Upper lobe of left lung (tissue), 6 donors: Measurements from ENCODE around the gene BRF1. TPM values are rescaled to one million over a fixed set of nuclear protein-coding genes. Genes with fewer than 3 reads are reported as not detected.
A peak's percentile ranks its signal among the peaks of the same experiment; 100 is the strongest.

Experiments
- ATAC-seq, 2 donors: fragments of 200-7000 bp; cut with Tn5 transposase; one replicate each; pipeline ENCODE4 v1.9.1; 2022; ENCODE audit warnings: mild to moderate bottlenecking in 2 of 2, moderate library complexity in 2 of 2; ENCODE audit not compliant: low FRiP score in 2 of 2
- DNase-seq, 2 donors: peaks; one replicate each; pipeline ENCODE4 v3.0.0-alpha.2; 2019 to 2020
- H3K27ac ChIP-seq, 4 donors: fragments of 200-600 bp; sonication (generic); one replicate each; pipeline ENCODE4 v1.5.1; 2016 to 2019
- H3K27me3 ChIP-seq, 4 donors: fragments of 200-600 bp; sonication (generic); one replicate each; pipeline ENCODE4 v1.5.1; 2017 to 2019
- H3K36me3 ChIP-seq, 4 donors: fragments of 200-600 bp; sonication (generic); one replicate each; pipeline ENCODE4 v1.5.1; 2016 to 2019
- H3K4me1 ChIP-seq, 4 donors: fragments of 200-600 bp; sonication (generic); one replicate each; pipeline ENCODE4 v1.5.1; 2018 to 2019
- H3K4me3 ChIP-seq, 4 donors: fragments of 200-600 bp; sonication (generic); one replicate each; pipeline ENCODE4 v1.5.1; 2017 to 2019; ENCODE audit warnings: mild to moderate bottlenecking in 2 of 4, moderate library complexity in 1 of 4
- H3K9me3 ChIP-seq, 4 donors: fragments of 200-600 bp; sonication (generic); one replicate each; pipeline ENCODE4 v1.5.1; 2018 to 2019
- CTCF ChIP-seq, 6 experiments: fragments of 450-650 bp in 4 of 6; fragments of 200-600 bp in 2 of 6; sonication (generic) in 2 of 6; IDR thresholded peaks; one replicate each; pipeline ENCODE4 v1.5.1; 2016 to 2019; ENCODE audit warnings: antibody characterized with exemption in 6 of 6
- EP300 ChIP-seq, 4 donors: sonication (generic); formaldehyde crosslinking; IDR thresholded peaks; one replicate each; pipeline ENCODE4 v1.5.1; 2017; ENCODE audit warnings: antibody characterized with exemption in 4 of 4, control low read depth in 2 of 4
- POLR2A ChIP-seq, 4 donors: fragments of 450-650 bp; IDR thresholded peaks; one replicate each; pipeline ENCODE4 v1.5.1; 2016 to 2017; ENCODE audit warnings: antibody characterized with exemption in 4 of 4, mild to moderate bottlenecking in 2 of 4
- POLR2AphosphoS5 ChIP-seq, 2 donors: sonication (generic); formaldehyde crosslinking; IDR thresholded peaks; one replicate each; pipeline ENCODE4 v1.5.1; 2017; ENCODE audit warnings: antibody characterized with exemption in 2 of 2
- WGBS, 2 donors: methylation state at CpG; one replicate each; pipeline ENCODE4 v1.1.5; 2017 to 2018; 5-methylcytosine and 5-hydroxymethylcytosine counted together
- total RNA-seq, 6 donors: library from RNA; depleted of rRNA in 4 of 6; stranded (reverse); fragments of >200 nt in 4 of 6; gene quantifications; one replicate each; pipeline versions ENCODE4 v1.1.0 to v1.2.1, GENCODE V29; 2016 to 2021
- donor health status: DM: no; HTN: no; CAD: no; lungs with moderate emphysema.
- donor health status: DM: no; HTN: yes; CAD: no; lungs with severe emphysema.

The BRF1 gene
- total RNA-seq, 6 donors from 2014 or later = 38.6 to 195 (median 52.7) TPM

GRCh38 chr14:105316577-105316941, 15.8 kb upstream of the BRF1 start:
- Histone ChIP-seq H3K9me3 (no peaks in the 10 kb centered on the region), H3K27me3 (no peaks in the 10 kb centered on the region), H3K4me3 (peak overlapping the region in 1 of 4 donors; percentile 90), H3K36me3 (no peaks in the 10 kb centered on the region), H3K4me1 (peaks cover 23 to 47% (median 37%) of the 10 kb centered on the region in 4 donors), H3K27ac (peak overlapping the region in 1 of 4 donors; percentile 88)
- TF ChIP-seq POLR2AphosphoS5 (IDR thresholded peaks at IDR 0.05) (no peak), EP300 (IDR thresholded peaks at IDR 0.05) (no peak), CTCF (IDR thresholded peaks at IDR 0.05) (no peak), POLR2A (IDR thresholded peaks at IDR 0.05) (no peak)
- no peak for DNase-seq
- WGBS, 2 donors = 91% methylated on average over 9 to 10 of the region's 10 CpGs
- no peak for ATAC-seq

- WGBS, 2 donors = 61 to 69% methylated on average over 8 to 15 of the region's 15 CpGs
Measured at GRCh38 chr14:105315941-105316576, 15.3 kb upstream of the BRF1 start.

GRCh38 chr14:105315211-105315721, 14.5 kb upstream of the BRF1 start:
- no peaks in the 10 kb centered on the region for H3K27me3 ChIP-seq
- no peaks in the 10 kb centered on the region for H3K9me3 ChIP-seq
- WGBS, 2 donors = 0 to 2% methylated on average over 6 to 21 of the region's 54 CpGs
- H3K27ac ChIP-seq = peak overlapping the region; percentile 44 to 88 (median 58)
- H3K36me3 ChIP-seq = no peaks in the 10 kb centered on the region
- ATAC-seq (peak in 1 of 2 donors; percentile 18), DNase-seq (peak; percentile 64 to 90)
- no peak for TF ChIP-seq EP300 (IDR thresholded peaks at IDR 0.05)
- TF ChIP-seq CTCF (IDR thresholded peaks at IDR 0.05) = no peak
- no peak for TF ChIP-seq POLR2AphosphoS5 (IDR thresholded peaks at IDR 0.05)
- TF ChIP-seq POLR2A (IDR thresholded peaks at IDR 0.05) = no peak
- H3K4me1 ChIP-seq = peaks cover 23 to 47% (median 37%) of the 10 kb centered on the region in 4 donors
- H3K4me3 ChIP-seq = peak overlapping the region; percentile 88 to 99 (median 90)

More at GRCh38 chr14:105315941-105316576, 15.3 kb upstream of the BRF1 start:
- Histone ChIP-seq H3K27ac (peak overlapping the region in 3 of 4 donors; percentile 58 to 88 (median 59)), H3K27me3 (no peaks in the 10 kb centered on the region), H3K36me3 (no peaks in the 10 kb centered on the region), H3K9me3 (no peaks in the 10 kb centered on the region), H3K4me1 (peaks cover 23 to 47% (median 37%) of the 10 kb centered on the region in 4 donors), H3K4me3 (peak overlapping the region in 3 of 4 donors; percentile 90 to 99 (median 90))
- no peak for ATAC-seq
- DNase-seq = no peak
- TF ChIP-seq POLR2AphosphoS5 (IDR thresholded peaks at IDR 0.05) = no peak
- TF ChIP-seq CTCF (IDR thresholded peaks at IDR 0.05) = no peak
- TF ChIP-seq POLR2A (IDR thresholded peaks at IDR 0.05) = no peak
- no peak for TF ChIP-seq EP300 (IDR thresholded peaks at IDR 0.05)

- TF ChIP-seq POLR2A (IDR thresholded peaks at IDR 0.05) = peak in 1 of 4 donors; percentile 36
- no peak for TF ChIP-seq EP300 (IDR thresholded peaks at IDR 0.05)
- no peaks in the 10 kb centered on the region for H3K27me3 ChIP-seq
- no CpG with 5 or more reads among the region's 163 CpGs for WGBS, 2 donors
- ATAC-seq (peak; percentile 64 to 93), DNase-seq (peak; percentile 74 to 96)
- H3K4me1 ChIP-seq = peaks cover 23 to 47% (median 37%) of the 10 kb centered on the region in 4 donors
- peak within 1 kb of the TSS; percentile 88 to 99 (median 94) for H3K4me3 ChIP-seq
- H3K9me3 ChIP-seq = no peaks in the 10 kb centered on the region
- H3K27ac ChIP-seq = peak within 1 kb of the TSS; percentile 87 to 95 (median 92)
- H3K36me3 ChIP-seq = no peaks in the 10 kb centered on the region
Measured at GRCh38 chr14:105314287-105315200, 13.7 kb upstream of the BRF1 start, which contains the start of gene PACS2. Gene PACS2 (plus strand): TSS chr14:105314748. CDS start chr14:105314919, 171 bp downstream.
